Mesenteric fat pad (tissue), 1 donor: Measurements from ENCODE around the gene PTPN23. TPM values are rescaled to one million over a fixed set of nuclear protein-coding genes. Genes with fewer than 3 reads are reported as not detected.
"Not testable (repeated sequence)": the region's sequence is repeated elsewhere in the genome, so short reads cannot be mapped to it uniquely, and the experiment has no call there.

Experiments used
- DNase-seq: peaks from one replicate; pipeline ENCODE4 v3.0.0-alpha.2; 2020; ENCODE audit warnings: low spot score
- long read RNA-seq: library from polyadenylated mRNA; unstranded; transcript quantifications from one replicate; pipeline ENCODE4 v2.0.0, GENCODE V29; 2020
- total RNA-seq: library from RNA; stranded (reverse); fragmentation: NEBNext Ultra II Directional; extraction: Animal tissue kit (Norgen Biotek cat#: 25700); gene quantifications from one replicate; pipeline ENCODE4 v1.2.1, GENCODE V29; 2021
- donor health status: DM: yes; HTN: yes; CAD: no.

Gene PTPN23
- total RNA-seq = 40.3 TPM
- long read RNA-seq, partial matches to known transcripts = 9 of 11 reads
- long read RNA-seq, other reads (novel, unspliced or antisense) = 2 of 11 reads

- peak; percentile 100 for DNase-seq
Observed at GRCh38 chr3:47380601-47381316, at the start of gene PTPN23. TSS of gene PTPN23 (plus strand) at chr3:47381021. CDS start at chr3:47381097, 76 bp downstream.

- no peak for DNase-seq
Observed at GRCh38 chr3:47333907-47334306, 46.9 kb upstream of the PTPN23 start.

- no peak for DNase-seq
Observed at GRCh38 chr3:47337656-47338055, 43.2 kb upstream of the PTPN23 start.

GRCh38 chr3:47339951-47340350, 40.9 kb upstream of the PTPN23 start:
- DNase-seq = no peak

- DNase-seq = no peak
Observed at GRCh38 chr3:47340866-47341265, 40.0 kb upstream of the PTPN23 start.

- no peak for DNase-seq
Observed at GRCh38 chr3:47342151-47342550, 38.7 kb upstream of the PTPN23 start.

- no peak for DNase-seq
Observed at GRCh38 chr3:47342812-47343211, 38.0 kb upstream of the PTPN23 start.

- no peak for DNase-seq
Observed at GRCh38 chr3:47343471-47343971, 37.3 kb upstream of the PTPN23 start.

GRCh38 chr3:47344971-47345370, 35.9 kb upstream of the PTPN23 start:
- DNase-seq = no peak

- no peak for DNase-seq
Observed at GRCh38 chr3:47347217-47347801, 33.5 kb upstream of the PTPN23 start.

- DNase-seq = no peak
Observed at GRCh38 chr3:47348411-47349154, 32.2 kb upstream of the PTPN23 start.

GRCh38 chr3:47355010-47355409, 25.8 kb upstream of the PTPN23 start:
- DNase-seq = peak; percentile 39

- peak; percentile 68 for DNase-seq
Observed at GRCh38 chr3:47356201-47356600, 24.6 kb upstream of the PTPN23 start.

- peak; percentile 59 for DNase-seq
Observed at GRCh38 chr3:47359323-47359722, 21.5 kb upstream of the PTPN23 start.

GRCh38 chr3:47360110-47360517, 20.7 kb upstream of the PTPN23 start:
- not testable (repeated sequence) for DNase-seq

- no peak for DNase-seq
Observed at GRCh38 chr3:47362701-47363100, 18.1 kb upstream of the PTPN23 start.

GRCh38 chr3:47365213-47366153, 15.3 kb upstream of the PTPN23 start:
- peak; percentile 53 for DNase-seq

- no peak for DNase-seq
Observed at GRCh38 chr3:47366833-47367232, 14.0 kb upstream of the PTPN23 start.

- DNase-seq = no peak
Observed at GRCh38 chr3:47367631-47368030, 13.2 kb upstream of the PTPN23 start.

GRCh38 chr3:47370020-47370419, 10.8 kb upstream of the PTPN23 start:
- not testable (repeated sequence) for DNase-seq
